CD4-positive, alpha-beta T cell treated with Interleukin-2 at 100 ng/mL for 4 hours (primary cell): ENCODE measurements around the gene FANCC.
A peak's percentile ranks its signal among the peaks of the same experiment; 100 is the strongest.

ENCODE experiments used
- DNase-seq: peaks from one replicate; pipeline ENCODE4 v3.0.0-alpha.2; 2020; ENCODE audit warnings: low spot score

The FANCC gene

DNA sequence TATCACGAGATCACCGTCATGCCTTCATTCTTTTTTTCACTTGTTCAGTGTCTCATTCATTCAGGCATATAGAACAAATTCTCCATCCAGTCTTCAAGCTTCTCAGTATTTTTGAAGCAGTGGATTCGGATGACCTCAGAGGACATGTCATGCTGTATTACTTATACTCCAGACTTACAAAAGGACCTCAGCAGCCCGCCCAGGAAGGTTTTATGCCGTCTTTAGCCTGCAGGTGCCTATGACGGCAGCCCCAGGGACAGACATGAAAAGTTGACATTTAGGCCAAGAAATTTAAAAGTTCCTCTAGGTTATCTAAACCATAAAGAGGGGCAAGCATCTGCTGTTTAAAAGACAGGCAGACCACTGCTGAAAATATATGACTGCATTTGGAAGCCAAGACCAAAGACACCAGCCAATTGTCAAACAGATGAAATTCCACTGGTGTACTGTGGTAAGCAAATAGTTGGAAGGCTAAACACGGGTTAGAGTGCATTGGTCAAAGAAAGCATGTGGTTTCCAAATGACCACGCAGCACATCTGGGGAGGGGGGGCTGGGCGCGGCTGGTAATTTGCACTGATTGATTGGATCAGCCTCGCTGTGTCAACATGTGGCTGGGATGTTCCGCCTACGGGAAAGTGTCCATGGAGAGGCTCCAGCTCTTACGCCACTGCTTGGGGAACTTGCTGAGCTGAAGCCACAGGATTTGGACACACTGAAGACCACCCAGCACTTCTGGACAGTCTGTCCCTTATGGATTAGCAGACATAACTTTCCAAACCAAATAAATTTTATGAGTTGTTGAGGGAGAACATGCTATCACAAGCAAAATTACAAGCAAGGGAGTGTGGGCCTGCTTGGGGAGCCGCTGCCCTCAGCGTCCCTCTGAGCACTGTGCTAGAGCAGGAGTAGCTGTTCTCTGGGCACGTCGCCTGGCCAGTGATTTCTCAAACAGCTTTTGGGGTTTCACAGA lies 173.6 kb downstream of the FANCC start:
- no peak for DNase-seq

DNA sequence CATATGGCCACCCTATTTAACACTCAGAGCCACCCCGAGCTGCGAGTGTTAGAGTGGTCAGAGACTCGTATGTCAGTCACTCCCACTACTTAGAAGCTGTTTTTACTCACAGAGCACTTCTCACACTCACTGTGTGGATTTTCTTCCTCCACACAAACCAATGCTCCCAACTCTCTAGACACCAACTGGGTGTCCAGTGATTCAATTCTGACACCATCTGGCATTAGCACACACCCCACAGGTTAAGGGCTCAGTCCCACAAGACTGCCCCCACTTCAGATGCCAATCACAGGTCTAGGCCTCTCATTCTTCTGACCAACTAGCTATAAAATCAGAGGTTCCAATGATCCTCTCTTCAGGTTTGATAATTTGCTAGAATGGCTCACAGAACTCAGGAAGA lies 174.8 kb downstream of the FANCC start:
- no peak for DNase-seq

DNA sequence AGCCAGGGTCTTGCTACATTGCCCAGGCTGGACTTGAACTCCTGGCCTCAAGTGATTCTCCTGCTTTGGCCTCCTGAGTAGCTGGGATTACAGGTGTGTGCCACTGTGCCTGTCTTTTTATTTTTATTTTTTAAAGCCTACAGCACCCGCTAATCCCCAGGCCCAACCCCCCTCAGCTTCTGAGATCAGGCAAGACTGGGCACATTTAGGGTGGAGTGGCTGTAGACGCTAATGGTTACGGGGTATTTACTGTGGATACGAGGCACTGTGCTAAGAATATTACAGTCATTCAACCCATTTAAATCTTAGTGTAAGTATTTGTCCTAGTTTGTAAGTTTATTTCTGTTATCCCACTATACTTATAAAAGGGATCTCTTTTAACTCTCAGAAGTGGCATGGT lies 175.2 kb downstream of the FANCC start:
- DNase-seq = no peak

DNA sequence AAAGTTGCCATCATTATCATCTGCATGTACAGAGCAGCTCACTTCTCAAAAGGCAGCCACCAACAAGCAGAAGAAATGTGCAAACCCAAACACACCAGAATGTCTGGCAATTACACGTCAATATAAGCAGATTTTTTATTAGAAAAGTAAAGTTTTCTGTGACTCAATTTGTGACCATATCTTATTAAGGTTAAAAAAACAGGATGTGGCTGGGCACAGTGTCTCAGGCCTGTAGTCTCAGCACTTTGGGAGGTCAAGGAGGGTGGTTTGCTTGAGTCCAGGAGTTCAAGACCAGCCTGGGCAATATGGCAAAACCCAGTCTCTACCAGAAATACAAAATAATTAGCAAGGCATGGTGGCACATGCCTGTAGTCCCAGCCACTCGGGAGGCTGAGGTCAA lies 176.7 kb downstream of the FANCC start:
- DNase-seq = no peak

DNA sequence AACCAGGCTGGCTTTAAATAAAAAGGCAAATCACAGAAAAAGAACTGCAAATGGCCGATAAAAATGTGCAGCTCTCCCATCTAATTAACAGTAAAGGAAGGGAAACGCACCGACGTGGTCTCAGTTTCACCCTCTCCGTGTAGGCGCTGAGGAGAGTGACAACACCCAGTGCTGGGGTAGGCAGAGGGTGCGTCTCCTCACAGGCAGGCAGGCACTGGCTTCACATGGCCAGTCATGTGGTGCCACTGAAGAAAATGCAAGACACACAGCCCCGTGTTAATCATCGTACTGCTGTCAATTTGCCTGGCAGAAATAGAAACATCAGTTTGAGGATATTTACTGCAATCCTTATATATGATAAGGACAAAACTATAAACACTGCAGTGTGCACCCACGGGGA lies 178.4 kb downstream of the FANCC start:
- no peak for DNase-seq

DNA sequence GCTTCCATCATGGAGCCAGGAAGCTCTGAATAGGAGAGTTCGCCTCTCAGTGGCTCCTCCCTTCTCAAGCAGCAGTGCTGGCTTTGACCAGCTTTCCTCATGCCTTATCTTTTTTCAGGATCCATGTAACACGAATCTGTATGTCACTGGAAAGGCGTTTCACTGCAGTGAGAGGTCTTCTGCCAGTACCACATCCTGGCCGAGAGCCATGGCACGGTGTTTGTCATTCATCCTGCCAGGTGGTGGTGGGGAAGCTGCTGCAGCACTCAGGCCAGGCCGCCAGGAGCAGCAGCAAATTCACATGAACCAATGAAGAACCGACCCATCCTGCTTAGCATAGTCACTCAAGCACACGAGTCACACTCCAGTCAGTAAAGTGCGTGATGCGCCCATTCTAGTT lies 179.0 kb downstream of the FANCC start:
- DNase-seq = no peak

DNA sequence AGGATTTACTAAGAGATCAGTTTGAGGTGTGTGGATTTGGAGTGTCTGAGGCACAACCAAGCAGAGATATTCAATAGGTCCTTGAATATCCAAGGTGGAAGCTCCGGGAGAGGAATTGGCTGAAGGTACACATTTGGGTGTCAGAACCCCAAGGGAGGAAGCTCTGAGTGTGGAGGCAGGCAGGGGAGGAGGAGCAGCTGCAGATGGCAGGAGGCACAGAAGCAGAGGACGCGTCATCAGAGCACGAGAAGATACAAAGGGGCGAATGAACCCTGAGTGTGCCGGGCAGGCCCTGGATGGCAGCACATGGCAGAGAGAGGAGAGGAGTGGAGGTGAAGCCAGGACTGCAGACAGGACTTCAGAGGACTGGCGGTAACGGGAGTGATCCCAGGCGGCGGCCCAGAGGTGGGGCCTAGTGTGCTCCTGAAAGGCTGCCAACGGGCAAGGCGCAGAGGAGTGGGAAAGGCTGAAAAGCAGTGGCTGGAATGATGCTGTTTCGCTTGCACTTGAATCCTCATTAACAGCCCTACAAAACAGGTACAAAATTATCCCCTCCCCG lies 179.8 kb downstream of the FANCC start:
- DNase-seq = no peak

DNA sequence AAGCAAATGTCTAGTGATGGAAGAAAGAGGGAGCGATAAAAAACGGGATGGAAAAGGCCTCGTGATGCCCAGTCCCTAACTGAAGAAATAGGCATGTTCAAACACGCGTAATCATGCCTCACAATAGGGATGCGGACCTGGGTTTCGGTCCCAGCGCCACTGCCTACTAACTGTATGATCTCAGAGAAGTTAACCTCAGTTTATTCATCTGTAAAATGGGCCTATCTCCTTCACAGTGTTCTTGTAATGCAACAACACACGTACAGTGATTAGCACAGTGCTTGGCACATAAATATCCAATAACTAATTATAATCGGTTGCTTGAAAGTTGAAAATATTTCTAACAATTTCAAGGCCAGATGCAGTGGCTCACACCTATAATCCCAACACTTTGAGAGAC lies 181.8 kb downstream of the FANCC start:
- DNase-seq = no peak

DNA sequence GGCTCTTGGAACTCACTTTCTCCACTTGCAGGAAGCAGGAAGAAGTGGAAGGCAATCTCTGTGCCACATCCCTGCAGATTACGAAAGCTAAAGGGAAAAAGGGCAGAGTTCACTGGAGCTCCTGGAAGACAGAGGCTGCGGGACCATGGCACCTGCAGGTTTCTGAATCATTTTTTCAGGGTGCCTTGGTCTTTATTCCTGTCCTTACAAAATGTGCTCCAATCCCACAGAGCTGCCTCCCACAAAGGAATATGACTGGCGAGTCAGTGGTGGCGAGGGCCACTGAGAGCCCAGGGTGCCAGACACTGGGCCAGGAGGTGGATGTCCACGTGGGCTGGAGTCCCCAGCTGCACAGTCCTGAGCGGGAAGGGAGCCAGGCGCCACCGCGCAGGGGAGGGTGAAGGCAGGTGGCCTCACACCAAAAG lies 183.0 kb downstream of the FANCC start:
- DNase-seq = no peak

DNA sequence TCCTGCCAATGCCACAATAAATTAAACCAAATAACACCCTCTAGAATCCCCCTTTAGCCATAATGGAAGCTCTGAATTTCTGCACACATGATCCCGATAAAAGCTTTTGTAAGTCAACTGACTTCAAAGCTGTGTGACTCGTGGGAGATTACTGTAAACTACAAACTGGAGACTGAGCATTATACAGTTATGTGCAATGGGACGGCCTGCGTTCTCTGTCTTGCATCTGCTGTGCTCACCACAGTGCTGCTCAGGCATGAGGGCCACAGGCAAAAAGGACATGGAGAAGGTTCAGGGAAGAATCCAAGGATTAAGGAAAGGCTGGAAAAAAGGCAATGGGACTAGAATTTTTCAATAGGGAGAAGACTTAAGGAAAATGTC lies 184.2 kb downstream of the FANCC start:
- DNase-seq = no peak

DNA sequence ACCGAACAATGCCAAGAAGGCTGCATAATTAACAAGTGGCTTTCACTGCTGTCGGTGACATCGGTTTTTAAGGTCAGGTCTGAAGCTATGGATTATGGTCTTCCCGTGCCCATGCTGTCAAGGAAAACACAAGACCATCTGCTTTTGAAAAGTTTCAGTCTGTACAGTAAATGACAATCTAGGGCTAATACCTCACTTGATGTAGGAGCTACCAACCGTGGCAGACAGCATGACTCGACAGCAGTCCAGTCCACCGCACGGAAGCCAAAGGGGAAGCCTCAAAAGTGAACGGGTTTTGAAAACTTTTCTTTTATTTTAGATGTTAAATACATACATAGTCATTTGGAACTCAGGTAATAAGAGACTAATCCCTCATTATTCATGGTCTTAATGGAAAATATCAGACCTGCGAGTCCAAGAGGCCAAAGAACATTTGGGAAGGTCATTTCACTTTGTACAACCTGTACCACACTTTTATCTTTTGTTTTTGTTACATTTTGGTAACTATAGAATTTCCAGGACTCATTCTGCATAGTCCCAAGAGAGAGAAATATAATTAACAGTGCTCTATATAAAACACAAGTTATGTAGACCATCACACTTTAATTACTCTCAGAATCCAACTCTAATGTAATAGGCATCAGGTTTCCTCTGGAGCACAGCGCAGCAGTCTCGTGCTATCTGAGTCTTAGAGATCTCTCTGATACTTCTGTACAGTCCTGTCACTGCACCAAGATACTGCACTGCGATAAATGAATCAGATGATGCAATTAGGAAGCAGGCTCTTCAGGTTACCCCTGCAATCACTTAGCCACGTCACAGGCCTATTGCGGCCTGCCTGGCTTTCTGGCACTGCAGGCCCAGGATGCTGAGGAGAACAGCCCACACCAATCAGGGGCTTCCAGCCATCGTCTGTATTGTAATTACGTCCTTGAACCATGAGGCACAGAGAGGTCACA lies 184.9 kb downstream of the FANCC start:
- DNase-seq = no peak

DNA sequence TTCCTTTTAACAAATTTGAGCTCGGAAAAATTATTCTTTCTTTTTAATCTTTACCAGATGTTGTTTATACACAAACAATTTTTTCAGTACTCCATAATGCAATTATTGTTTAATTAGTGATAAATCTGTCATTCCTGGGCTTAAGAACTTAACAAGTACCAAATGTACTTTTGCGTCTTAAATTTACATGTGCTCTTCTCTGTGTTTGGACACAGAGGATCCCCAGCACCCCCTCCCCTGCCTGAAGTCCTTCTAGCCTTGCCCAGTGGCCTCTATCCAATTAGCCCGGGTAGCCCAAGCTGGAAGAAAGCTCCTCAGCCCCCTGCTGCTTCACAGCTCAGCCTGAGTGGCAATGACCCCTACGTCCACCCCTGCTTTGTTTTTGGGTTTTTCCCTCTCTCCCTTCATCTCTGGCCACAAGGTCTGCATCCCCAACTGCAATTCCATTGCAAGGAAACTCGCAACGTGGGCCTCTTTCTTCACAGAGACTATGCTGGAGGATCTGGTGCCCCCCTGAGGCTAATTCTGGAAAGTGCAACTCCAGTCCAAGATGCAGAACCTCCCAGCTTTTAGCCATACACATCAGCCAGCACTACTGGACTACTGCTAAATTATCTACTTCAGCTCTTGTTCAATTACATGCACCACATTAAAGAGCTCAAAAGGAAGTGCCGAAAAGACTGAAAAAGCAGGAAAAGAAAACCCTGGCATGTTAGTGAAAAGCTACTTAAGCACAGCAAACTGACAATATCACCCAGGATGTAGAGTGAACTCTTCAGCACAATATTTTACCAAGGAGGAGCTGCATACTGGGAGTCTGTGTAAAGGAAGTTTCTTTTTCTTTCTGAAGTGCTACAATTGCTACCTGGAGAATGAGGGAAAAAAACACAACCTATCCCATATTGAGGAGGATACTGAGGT lies 186.2 kb downstream of the FANCC start:
- peak; percentile 46 for DNase-seq

DNA sequence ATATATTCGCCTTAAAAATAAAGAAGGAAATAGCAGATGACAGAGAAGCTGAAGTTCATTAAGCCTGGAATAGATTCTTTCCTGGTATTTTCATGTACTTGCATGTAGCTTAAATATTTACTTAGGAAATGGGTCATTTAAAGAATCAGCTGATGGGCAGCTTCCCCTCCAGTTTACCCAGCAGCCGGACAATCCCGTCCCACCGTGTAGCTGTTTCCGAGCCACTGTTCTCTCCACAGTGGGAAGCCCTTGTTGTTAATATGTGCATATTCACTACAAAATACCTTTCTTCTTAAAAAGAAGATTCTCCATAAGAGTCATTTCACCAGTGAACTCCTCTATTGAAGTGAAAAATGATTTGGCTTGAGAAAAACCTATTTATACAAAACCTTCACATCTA lies 187.0 kb downstream of the FANCC start:
- no peak for DNase-seq

DNA sequence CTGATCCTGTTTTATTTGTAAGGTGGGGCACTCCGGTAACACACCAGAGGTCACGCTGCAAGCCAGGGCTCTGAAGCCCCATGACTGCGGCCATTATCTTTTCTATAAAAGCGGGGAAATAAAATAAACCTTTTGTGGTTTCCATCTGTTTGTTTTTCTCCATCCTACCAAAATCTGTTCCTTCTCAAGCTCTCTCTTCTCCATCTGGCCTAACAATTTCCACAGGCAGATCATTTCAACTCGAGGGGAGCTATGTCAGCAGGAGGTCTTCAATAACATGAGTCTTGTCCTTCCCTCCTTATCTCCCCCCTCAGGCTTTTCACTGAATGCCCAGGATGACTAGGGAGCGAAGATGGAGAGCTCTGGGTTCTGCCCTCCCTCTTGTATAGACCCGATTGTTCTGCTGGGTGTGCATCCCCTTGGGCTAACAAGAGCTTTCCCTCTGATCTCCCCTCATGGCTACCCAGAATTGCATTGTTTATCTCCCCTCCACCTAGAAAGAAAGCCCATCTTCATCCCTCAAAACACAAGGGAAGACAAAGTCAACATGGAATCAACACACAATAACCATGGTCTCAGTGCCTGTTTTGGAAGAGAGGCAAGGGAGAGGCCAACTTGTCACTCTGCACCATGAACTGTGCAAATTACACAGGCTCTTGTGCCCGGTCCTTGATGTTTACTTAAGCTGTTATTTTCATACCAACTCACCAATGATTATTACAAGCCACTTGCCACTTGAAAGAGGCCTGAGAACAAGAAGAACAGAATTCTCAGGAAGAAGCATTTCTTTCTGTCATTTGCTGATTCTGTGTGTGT lies 187.8 kb downstream of the FANCC start:
- DNase-seq = no peak

DNA sequence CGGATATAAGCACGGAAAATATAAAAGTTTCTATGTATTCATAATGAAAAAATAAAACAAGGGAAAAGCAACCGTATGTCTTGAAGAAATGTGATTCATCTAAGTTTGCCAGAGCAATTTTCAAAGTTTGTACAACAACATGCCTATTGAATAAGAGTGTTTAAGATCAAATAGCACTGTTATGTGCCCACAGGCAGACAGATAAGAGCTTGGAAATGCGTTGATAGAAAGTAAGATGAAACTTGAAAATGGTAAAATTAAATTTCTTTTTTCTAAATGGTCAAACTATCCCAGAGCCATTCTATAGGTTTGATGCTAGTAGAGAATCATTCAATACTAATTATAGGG lies 189.4 kb downstream of the FANCC start:
- no peak for DNase-seq

DNA sequence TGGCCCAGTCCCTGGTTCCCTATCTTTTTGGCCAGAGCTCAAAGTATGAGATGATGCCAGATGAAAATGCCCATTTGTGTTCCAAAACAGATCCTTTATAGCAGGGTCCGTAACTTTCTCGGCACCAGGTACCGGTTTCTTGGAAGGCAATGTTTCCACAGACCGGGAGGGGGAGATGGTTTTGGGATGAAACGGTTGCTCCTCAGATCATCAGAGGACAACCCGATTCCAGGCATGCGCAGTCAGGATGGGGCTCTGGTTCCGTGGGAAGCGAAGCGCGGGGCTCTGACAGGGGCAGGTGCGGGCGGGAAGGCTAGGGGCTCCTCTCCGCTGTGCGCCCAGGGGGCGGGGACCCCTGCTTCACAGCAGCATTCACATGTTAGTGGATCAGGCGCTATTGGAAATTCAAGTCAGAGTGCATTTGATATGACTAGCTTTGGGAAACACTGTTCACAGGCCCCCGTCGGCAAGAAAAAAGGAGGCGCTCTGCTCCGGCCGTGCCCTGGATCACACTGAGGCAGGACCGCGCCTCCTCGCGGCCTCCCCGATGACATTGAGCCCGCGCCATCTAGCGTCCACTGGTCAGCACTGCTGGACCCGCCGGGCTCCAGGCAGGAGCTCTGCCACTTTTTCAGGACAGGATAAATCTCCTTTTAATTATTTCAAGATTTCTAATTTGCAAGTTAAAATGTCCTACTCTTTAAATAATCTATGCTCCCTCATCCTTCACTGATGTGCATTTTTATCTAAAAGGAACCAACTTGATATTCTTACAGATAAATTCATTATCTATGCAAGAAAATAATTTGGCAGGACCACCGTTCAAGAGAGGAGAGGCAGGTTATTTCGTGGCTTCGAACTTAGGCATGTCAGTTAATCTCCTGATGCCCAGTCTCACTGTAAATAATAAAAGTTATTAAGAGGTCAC lies 190.0 kb downstream of the FANCC start:
- peak; percentile 56 for DNase-seq

DNA sequence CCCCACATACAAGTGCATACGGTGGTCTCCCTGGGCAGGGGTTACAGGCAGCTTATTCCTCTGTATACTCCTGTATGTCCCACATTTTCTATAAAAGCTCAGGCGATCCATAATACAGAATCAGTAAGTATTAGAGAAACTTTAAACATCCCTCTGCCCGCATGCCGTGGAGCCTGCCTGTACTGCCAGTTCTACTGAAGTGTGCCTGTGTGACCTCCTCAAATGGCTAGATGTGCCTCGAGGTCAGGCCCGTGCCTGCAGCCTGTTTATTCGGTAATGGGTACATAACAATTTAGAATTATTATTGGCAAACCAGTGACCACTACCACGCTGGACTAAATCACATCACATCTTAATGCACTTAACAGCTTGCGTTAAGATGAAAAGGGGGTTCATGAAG lies 190.8 kb downstream of the FANCC start:
- no peak for DNase-seq

DNA sequence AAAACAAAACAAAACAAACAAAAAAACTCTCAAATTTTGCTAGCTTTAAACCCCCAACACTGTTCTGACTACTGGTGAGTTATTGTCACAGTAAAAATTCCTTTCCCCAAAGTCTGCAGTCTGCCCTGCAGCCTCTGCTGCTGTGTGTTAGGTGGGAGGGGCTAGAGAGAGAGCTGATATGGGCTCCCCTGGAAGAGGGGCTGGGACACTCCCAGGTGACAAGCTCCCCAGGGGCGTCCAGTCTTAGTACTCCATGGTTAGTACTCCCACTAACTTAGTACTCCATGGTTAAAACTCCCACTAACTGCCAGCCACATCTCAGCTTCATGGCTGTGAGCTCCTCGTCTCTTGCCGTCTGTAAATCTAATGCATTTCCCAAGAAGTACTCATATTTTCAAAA lies 191.9 kb downstream of the FANCC start:
- DNase-seq = no peak

DNA sequence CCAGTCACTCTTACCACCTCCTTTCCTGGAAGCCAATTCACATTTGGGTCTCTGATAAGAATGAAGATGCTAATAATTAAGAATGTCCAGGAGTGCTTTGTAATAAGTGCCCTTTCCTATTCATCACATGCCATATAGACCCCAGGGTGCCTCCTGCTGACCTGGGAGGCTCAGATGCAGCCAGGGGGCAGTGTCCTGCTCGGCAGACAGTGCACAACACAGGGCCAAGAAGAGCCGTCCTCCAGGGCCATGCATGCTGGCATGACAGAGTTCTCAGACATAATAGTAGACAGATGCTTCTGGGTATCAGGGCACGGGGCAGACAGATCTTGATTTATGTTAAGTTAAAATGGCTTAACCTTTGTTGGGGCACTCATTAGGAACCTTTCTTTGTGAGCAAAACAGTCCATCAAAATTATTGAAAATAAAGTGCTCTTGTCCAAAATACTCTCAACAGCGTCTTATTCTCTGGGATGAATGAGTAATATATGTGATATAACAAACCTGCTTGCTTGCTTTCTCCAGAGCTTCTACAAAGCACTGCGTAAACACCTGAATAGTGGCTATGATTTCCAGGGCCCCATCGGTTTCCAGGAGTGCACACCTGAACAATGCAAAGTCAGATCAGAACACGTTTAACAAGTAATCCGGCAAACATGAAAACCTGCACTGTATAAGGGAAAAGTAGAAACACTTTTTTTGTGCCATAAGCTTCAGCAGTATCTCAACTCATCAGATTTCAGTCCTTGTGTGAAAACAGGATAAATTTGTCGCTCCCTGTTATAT lies 192.7 kb downstream of the FANCC start:
- no peak for DNase-seq
